Medulla oblongata (tissue), 1 donor: ENCODE data around the gene SOCS2.
"Not testable (repeated sequence)": the region's sequence is repeated elsewhere in the genome, so short reads cannot be mapped to it uniquely, and the experiment has no call there.

Source experiments
- DNase-seq: peaks from one replicate; pipeline ENCODE4 v3.0.0-alpha.2; 2015; ENCODE audit errors: extremely low spot score

The SOCS2 gene

DNA sequence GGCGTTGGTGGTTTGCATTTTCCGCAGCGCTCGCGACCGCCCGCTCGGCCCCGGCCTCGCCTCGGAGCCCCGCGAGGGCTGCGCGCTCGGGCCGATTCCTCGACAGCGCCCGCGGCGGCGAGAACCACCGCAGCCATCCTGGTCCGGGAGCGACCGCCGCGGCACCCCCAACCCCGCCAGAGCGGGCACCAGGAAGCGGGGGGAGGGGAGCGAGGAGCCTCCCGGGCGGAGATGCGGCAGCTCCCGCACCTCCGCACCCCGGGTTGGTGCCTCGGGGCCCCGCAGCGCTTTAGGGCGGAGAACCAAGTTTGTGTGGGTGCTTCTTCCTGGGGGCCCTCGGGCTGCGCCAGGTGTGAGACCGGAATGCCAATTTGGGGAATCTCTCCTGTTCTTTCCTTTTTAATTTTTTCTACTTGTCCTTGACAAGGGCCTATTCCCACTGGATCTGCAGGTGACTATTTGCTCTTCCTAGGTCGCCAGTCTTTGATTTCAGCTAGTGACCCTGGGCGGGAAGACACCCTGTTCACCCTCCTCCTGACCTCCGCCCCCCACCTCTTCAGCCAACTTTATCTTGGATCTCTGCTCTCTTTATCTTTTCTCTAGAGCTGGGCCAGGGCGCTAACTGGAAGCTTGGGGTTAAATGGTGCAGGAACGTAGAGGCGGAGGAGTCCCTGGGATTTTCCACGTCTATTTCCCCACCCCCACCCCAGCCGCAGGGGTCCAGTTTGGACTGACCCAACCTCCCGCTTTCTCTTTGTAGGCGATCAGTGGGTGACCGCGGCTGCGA lies at the start of gene SOCS2:
TSS of gene SOCS2 (plus strand) at position 751 of the 787 bp plus-strand sequence. CDS start 223 bp downstream, outside the sequence.
- DNase-seq, result no peak

DNA sequence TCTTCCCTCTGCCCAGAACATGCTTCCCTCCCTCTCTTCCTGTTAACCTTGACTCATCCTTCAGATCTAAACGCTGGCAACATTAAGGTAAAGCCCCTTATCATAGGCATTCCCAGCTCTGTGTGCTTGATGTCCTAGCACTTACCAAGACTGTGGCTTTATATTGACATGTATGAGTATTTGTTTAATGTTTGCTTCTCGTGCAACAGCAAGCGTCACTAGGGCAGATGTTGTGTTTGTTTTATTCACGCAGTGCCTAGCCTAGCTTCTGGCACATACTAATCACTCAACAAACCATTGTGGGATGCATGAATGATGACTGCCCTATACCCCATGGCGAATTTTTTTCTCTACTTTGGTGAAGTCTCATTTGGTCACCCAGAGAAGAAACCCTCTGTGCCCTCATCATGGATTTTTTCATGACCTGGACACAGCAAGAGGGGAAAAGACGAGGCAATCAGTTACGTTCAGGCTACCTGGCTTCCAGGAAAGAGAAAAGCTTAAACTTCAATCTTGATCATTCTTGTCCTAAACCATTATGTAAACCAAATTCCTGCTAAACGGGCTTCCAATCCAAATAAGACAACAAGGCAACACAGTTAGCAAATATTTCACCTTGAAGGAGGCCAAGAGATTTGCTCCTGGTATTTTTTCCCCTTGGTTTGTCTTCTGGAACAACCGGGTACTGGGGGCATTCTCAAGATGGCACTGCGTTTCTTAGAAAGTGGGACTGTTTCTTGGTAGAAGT lies 47.9 kb upstream of the SOCS2 start:
- no peak for DNase-seq

- DNase-seq, result no peak
These were observed 45.6 kb upstream of the SOCS2 start for GRCh38 chr12:93526786-93527428.

- DNase-seq, result no peak
These were observed 42.1 kb upstream of the SOCS2 start for GRCh38 chr12:93530358-93530757.

GRCh38 chr12:93533310-93533709 lies 39.2 kb upstream of the SOCS2 start:
- DNase-seq, result no peak

DNA sequence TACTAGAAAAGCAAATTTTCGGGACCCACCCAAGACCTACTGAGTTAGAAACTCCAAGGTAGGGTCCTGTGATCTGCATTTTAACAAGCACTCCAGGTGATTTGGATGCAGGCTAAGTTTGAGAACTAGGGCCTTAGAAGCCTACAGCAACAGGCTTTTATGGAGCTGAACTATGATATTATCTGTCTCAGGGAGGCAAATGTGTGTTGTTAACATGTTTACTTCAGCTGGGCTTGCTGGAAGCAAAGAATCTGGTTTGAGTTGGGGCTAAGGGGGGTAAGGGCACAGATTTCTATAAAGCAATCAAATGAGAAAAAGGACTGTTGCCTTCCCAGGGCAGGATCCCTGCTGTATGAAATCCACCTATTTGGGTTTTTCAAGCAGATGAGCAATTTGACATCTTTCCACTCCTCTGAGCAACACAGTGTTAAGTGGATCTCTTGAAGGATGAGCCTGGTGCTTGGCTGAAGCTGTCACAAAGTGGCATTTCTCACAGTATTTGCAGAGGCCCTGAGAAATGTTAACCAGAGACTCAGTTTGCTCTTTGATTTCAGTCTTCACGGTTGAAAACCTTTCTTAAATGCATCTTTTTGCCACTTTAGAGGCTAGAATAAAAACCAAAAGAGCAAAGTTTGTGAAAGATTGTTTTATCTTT lies 36.2 kb upstream of the SOCS2 start:
- DNase-seq, result no peak

DNA sequence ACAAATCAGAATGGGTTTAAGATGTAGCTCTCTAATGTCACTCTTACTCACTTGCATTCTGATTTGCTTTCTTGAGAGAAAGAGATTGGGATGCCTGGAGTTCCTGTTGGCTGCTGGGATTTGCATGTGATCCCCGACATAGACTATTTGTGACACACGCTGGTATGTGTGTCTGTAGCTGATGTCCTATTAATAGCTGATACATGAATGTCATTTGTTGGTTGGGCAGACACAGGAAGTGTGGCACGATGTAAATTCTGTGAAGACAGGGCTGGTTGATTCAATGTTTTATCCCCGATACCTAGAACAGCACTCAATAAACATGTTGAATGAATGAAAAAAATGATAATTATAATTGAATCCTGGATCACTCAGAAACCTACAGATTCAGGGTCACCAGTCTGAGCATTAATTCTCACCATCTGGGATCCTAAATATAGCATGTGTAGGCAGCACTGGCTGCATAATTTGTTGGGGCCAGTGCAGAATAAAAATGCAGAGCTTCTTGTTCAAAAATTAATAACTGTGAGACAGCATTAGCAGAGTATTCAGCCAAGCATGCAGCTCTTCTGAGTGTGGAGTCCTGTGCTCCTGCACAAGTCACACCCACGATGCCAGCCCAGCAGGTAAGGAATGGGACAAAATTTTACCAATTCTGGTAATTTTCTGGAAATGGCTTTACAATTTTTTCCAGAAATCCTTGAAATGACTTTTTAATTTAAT lies 35.5 kb upstream of the SOCS2 start:
- no peak for DNase-seq

DNA sequence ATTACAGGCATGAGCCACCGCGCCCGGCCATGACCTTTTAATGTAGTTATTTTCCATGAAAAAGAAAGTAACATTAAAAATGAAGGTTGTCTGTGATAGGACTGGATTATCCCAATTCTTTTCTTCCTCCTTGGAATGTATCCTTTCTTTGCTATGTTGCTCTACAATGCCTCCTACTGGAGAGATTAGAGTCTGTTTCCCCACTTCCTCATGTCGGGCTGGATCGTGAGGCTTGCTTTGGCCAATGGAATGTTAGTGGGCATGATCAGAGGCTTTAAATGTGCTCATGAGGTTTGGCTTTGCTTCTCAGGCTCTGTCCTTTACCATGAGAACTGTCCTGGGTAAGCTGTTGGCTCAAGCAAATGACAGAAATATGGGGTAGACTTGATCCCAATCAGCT lies 34.7 kb upstream of the SOCS2 start:
- DNase-seq, result no peak

DNA sequence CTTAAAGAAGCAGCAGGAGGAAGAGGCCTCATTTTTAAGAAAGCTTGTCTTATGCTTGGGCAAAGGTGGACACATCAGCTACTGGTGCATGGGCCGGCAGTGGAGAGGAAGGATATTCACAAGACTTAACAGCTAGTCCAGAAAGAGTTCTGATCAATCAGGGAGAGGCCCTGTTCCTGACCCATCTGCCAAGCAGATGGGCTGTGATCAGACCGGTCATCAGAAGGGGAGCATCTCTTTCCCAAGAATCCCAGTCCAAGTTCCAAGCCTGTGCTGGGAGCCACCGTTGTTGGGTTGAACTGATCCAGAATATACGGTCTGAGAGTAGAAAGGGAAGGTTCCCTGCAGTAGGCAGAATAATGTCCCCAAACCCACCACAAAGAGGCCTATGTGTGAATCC lies 32.7 kb upstream of the SOCS2 start:
- no peak for DNase-seq

DNA sequence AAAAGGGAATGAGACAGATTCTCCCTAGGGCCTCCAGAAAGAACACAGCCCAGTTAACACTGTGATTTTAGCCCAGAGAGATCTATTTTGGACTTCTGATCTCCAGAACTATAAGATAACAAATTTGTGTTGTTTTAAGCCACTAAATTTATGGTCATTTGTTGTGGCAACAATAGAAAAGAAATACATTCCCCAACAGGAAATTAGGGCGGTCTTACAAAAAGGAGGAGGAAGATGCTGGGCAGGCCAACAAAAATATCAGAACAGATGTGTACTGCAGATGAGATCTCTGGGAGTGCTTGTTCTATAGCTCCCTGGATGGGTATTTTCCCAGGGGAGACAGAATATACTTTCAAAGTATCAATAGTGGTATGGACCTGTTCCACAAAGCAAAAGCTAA lies 32.0 kb upstream of the SOCS2 start:
- DNase-seq, result no peak

DNA sequence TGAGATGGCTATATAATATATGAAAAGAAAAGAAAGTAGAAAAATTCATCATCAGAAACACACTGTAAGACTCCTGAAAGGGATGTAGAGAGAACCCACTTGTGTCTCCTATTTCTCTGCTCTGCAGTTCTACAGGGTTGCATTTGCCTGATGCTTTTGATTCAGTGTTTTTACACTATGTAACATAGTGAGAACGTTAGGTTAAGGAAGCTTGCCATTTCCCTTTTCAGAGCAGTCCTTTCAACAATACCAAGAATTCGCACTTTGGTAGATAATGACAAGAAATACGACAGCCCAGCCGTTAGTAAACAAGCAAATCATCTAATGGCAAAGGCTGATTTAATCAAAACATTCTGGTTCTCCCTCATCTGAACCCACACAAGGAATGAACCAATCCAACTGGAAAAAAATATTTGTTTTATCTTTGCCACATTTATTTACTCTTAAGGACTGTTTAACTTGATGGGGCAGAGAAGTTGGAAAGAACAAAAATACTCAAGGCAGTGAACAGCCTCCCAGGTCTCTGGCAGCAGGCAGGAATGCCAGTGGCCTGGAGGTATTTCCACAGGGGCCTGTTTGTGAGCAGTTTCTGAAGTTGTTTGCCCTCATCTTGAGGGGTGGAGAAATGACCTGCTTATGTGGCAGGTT lies 30.8 kb upstream of the SOCS2 start:
- no peak for DNase-seq

DNA sequence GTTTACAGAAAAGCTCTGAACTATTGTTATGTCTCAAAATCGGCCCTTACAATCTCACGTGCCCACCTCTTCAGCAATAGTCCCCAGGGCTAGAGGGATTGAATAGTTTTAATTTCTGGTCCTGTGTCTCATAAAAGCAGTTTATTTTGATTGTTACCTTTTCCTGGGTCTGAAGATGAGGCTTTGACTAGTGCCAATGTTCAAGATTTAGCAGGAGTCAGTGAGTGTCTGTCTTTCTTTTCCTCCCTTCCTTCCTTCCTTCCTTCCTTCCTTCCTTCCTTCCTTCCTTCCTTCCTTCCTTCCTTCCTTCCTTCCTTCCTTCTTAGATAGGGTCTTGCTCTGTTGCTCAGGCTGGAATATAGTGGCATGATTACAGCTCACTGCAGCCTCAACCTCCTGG lies 24.7 kb upstream of the SOCS2 start:
- no peak for DNase-seq

GRCh38 chr12:93549174-93549573 lies 23.3 kb upstream of the SOCS2 start:
- DNase-seq, result no peak

DNA sequence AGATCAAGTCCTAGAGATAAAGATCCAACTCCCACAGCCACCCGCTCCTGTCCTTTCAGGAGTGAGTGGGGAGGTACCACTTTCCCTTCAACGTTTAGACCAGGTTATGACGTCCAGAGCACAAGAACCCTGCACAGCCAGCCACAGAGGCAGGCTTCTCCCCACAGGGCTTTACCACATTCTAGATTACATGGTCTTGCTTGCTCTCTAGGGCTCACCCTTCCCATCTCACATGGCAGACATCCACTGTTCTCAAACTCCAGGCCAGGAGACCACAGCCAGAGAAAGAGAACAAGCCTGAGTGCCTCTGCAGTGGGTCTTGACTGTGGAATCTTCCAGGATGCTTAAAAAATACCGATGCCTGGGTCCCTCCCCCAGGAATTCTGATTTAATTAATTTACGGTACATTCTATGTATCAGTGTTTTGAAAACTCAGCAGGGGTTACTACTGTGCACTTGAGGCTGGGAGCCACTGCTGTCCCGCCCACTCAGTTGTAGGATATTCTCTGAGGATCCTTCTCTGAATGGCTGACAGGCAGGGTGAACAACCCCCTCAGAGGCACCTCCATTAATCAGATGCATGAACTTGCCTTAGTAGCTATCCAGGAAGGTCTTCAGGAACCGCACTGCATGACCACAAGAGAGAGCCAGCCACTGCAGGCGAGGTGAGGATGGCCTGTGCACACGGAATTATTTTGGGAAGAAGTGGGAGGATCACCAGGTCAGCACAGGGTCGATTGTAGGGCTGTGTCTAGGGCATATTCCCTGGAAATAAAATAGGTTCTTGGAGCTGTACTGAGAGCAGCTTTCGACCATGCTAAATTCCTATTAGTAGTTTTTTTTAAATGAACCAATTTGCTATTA lies 21.5 kb upstream of the SOCS2 start:
- no peak for DNase-seq

- no peak for DNase-seq
These were observed 20.0 kb upstream of the SOCS2 start for GRCh38 chr12:93552427-93552826.

DNA sequence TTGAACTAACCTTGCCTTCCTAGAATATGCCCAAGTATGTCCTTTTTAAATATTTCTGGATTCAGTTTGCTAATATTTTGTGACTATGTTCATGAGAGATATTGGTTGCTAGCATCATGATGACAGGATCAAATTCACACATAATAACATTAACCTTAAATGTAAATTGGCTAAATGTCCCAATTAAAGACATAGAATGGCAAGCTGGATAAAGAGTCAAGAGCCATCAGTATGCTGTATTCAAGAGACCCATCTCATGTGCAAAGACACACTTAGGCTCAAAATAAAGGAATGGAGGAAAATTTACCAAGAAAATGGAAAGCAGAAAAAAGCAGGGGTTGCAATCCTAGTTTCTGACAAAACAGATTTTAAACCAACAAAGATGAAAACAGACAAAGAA lies 14.6 kb upstream of the SOCS2 start:
- DNase-seq, result not testable (repeated sequence)

- not testable (repeated sequence) for DNase-seq
These were observed 13.8 kb upstream of the SOCS2 start for GRCh38 chr12:93558685-93559084.

DNA sequence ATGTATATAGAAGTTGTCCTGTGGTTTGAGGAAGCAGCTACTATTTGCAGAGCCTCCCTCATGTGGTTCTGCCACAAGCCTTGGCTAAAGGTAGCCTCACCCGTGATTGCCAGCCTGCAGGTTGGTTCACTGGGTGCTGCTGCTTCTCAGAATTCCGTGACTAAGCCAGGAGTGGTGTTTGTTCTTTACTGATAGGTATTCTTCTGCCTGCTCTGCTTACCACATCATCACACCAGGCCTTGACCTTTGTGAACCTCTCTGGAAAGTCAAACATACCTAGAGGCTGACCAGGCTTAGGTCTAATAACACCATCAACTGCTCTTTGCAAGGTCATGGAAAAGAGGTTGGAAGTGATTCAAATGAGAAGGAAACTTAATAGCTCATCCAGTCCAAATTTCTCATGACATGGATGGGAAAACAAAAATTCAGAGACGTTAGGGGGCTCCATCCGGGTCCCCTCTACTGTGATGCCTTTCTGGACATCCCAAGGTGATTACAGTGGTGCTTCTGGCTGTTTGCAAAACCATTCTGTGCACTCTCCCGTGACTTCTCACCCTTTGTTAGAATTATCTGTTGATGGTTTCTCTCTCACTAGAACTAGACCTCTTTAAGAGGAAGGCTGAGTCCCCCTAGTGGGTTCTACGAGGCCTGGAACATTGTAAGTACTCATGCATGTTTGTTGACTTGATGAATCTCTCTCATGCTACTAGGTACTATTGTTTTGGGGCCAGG lies 8.5 kb upstream of the SOCS2 start:
- DNase-seq, result no peak

- no peak for DNase-seq
These were observed 6.7 kb upstream of the SOCS2 start for GRCh38 chr12:93565760-93566159.
